Gastrocnemius medialis (tissue), 4 donors: ENCODE results near the gene RNU1-4.
"Not testable (repeated sequence)": the region's sequence is repeated elsewhere in the genome, so short reads cannot be mapped to it uniquely, and the experiment has no call there.

Experiments
- POLR2A ChIP-seq, 2 donors: fragments of 450-650 bp; IDR thresholded peaks; one replicate each; pipeline ENCODE4 v1.6.1; 2017; ENCODE audit warnings: antibody characterized with exemption in 2 of 2, mild to moderate bottlenecking in 2 of 2, moderate library complexity in 2 of 2
- TF ChIP-seq, protein P1 (sequence below), 5 experiments: fragments of 450-650 bp in 3 of 5; fragments of 200-600 bp in 2 of 5; sonication (generic) in 2 of 5; IDR thresholded peaks in 4 of 5; conservative IDR thresholded peaks in 1 of 5; 1 replicate in 4 of 5; 2 replicates in 1 of 5; pipeline ENCODE4 v1.5.1; 2016 to 2019; ENCODE audit warnings: antibody characterized with exemption in 5 of 5, mild to moderate bottlenecking in 3 of 5, moderate library complexity in 3 of 5

DNA sequence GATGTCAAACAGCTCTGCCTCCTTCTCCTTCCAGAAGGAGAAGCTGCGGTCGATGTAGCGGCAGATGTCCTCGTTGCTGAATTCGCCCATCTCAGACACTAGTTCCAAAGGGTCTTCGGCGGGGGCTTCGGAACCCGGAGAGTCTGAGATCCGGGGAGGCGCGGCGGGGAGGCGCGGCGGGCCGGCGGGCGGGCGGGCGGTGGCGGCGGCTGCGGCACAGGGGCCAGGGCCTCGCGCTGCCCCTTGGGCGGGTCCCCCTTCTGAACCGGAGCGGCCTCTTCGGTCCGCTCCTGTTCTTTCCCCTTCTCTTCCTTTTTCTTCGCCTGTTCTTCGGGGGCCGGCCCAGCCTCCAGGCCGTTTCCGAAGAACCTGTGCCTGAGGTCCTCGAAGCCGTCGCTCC is 48.0 kb upstream of the RNU1-4 start:
- TF ChIP-seq, protein P1, sequence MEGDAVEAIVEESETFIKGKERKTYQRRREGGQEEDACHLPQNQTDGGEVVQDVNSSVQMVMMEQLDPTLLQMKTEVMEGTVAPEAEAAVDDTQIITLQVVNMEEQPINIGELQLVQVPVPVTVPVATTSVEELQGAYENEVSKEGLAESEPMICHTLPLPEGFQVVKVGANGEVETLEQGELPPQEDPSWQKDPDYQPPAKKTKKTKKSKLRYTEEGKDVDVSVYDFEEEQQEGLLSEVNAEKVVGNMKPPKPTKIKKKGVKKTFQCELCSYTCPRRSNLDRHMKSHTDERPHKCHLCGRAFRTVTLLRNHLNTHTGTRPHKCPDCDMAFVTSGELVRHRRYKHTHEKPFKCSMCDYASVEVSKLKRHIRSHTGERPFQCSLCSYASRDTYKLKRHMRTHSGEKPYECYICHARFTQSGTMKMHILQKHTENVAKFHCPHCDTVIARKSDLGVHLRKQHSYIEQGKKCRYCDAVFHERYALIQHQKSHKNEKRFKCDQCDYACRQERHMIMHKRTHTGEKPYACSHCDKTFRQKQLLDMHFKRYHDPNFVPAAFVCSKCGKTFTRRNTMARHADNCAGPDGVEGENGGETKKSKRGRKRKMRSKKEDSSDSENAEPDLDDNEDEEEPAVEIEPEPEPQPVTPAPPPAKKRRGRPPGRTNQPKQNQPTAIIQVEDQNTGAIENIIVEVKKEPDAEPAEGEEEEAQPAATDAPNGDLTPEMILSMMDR (IDR thresholded peaks at IDR 0.05 in 4 of 5, conservative IDR thresholded peaks at IDR 0.05 in 1 of 5) = not testable (repeated sequence)
- TF ChIP-seq POLR2A (IDR thresholded peaks at IDR 0.05) = not testable (repeated sequence)
